Neural cell (in vitro differentiated cells): Measurements from ENCODE around the gene IAH1. TPM values are rescaled to one million over a fixed set of nuclear protein-coding genes. Genes with fewer than 3 reads are reported as not detected.

Source experiments
- H2AFZ ChIP-seq: fragments of 200-600, 300-800 bp; sonication (generic), shearing (Covaris generic); 2 replicates; pipeline ENCODE4 v1.6.0; 2014; ENCODE audit warnings: low read depth, mild to moderate bottlenecking, antibody characterized with exemption, low read length, moderate library complexity
- H3F3A ChIP-seq: fragments of 200-600 bp; shearing (Covaris generic); 2 replicates; pipeline ENCODE4 v1.6.1; 2016; ENCODE audit warnings: mild to moderate bottlenecking, moderate library complexity, mixed read lengths, antibody characterized with exemption, low read length; ENCODE audit not compliant: insufficient read depth, poor library complexity, severe bottlenecking
- H3K27ac ChIP-seq: fragments of 200-600, 300-800 bp; sonication (generic), shearing (Covaris generic); 2 replicates; pipeline ENCODE4 v1.5.1; 2014; ENCODE audit warnings: mild to moderate bottlenecking, low read length, moderate library complexity
- H3K27me3 ChIP-seq: fragments of 300-800, 200-600 bp; sonication (generic), shearing (Covaris generic); 2 replicates; pipeline ENCODE4 v1.6.0; 2014; ENCODE audit warnings: mild to moderate bottlenecking, low read depth, low read length, moderate library complexity; ENCODE audit not compliant: insufficient read depth
- H3K36me3 ChIP-seq: fragments of 300-800, 200-600 bp; sonication (generic), shearing (Covaris generic); 2 replicates; pipeline ENCODE4 v1.5.1; 2014; ENCODE audit warnings: mild to moderate bottlenecking, antibody characterized with exemption, low read length, moderate library complexity; ENCODE audit not compliant: insufficient read depth
- H3K4me2 ChIP-seq: fragments of 300-800, 200-600 bp; sonication (generic), shearing (Covaris generic); 2 replicates; pipeline ENCODE4 v1.6.0; 2014; ENCODE audit warnings: mild to moderate bottlenecking, low read length
- H3K4me3 ChIP-seq: fragments of 300-800, 200-600 bp; sonication (generic), shearing (Covaris generic); 2 replicates; pipeline ENCODE4 v1.5.1; 2014; ENCODE audit warnings: mild to moderate bottlenecking, low read length, moderate library complexity
- H3K79me2 ChIP-seq: fragments of 200-600 bp; shearing (Covaris generic); replicated peaks from 2 replicates; pipeline ENCODE4 v1.6.0; 2014; ENCODE audit warnings: mild to moderate bottlenecking, low read length, moderate library complexity; ENCODE audit not compliant: insufficient read depth
- H3K9ac ChIP-seq: fragments of 300-800, 200-600 bp; sonication (generic), shearing (Covaris generic); 2 replicates; pipeline ENCODE4 v1.6.1; 2016; ENCODE audit warnings: mild to moderate bottlenecking, low read length, mixed read lengths
- H3K9me2 ChIP-seq: fragments of 200-600 bp; shearing (Covaris generic); 2 replicates; pipeline ENCODE4 v1.6.1; 2016; ENCODE audit warnings: mild to moderate bottlenecking, low read length, mixed read lengths; ENCODE audit not compliant: insufficient read depth
- H3K9me3 ChIP-seq: fragments of 200-600, 300-800 bp; sonication (generic), shearing (Covaris generic); 2 replicates; pipeline ENCODE4 v1.6.1; 2016; ENCODE audit warnings: mild to moderate bottlenecking, mixed run types, low read length, moderate library complexity, mixed read lengths
- H4K20me1 ChIP-seq: fragments of 200-600 bp; shearing (Covaris generic); 2 replicates; pipeline ENCODE4 v1.6.1; 2016; ENCODE audit warnings: mild to moderate bottlenecking, mixed run types; ENCODE audit not compliant: insufficient read depth
- CTCF ChIP-seq: fragments of 450-650 bp; IDR thresholded peaks from 2 replicates; pipeline ENCODE4 v1.5.1; 2014; ENCODE audit warnings: antibody characterized with exemption, mild to moderate bottlenecking, moderate library complexity; ENCODE audit not compliant: poor library complexity, severe bottlenecking
- EP300 ChIP-seq: fragments of 450-650 bp; conservative IDR thresholded peaks from 2 replicates; pipeline ENCODE4 v1.6.1; 2014; ENCODE audit warnings: antibody characterized with exemption, mild to moderate bottlenecking, moderate library complexity; ENCODE audit not compliant: poor library complexity, severe bottlenecking
- EZH2 ChIP-seq: fragments of 200-600, 300-800 bp; shearing (Covaris generic), sonication (generic); IDR thresholded peaks from 2 replicates; pipeline ENCODE4 v1.6.1; 2014; ENCODE audit warnings: antibody characterized with exemption, low read length, borderline replicate concordance, mild to moderate bottlenecking; ENCODE audit not compliant: insufficient read depth, poor library complexity, severe bottlenecking
- MXI1 ChIP-seq: fragments of 450-650 bp; conservative IDR thresholded peaks from 2 replicates; pipeline ENCODE4 v1.6.1; 2014; ENCODE audit warnings: antibody characterized with exemption, mild to moderate bottlenecking; ENCODE audit not compliant: poor library complexity, severe bottlenecking
- POLR2AphosphoS5 ChIP-seq: IDR thresholded peaks from 2 replicates; pipeline ENCODE4 v1.6.1; 2012
- RAD21 ChIP-seq: fragments of 450-650 bp; conservative IDR thresholded peaks from 2 replicates; pipeline ENCODE4 v1.6.1; 2014; ENCODE audit warnings: antibody characterized with exemption, mild to moderate bottlenecking, moderate library complexity
- SMC3 ChIP-seq: fragments of 450-650 bp; conservative IDR thresholded peaks from 2 replicates; pipeline ENCODE4 v1.6.1; 2014; ENCODE audit warnings: antibody characterized with exemption, mild to moderate bottlenecking, moderate library complexity; ENCODE audit not compliant: poor library complexity
- TAF1 ChIP-seq: IDR thresholded peaks from 2 replicates; pipeline ENCODE4 v1.6.1; 2012; ENCODE audit warnings: low read depth
- polyA plus RNA-seq: library from polyadenylated mRNA; depleted of rRNA; stranded (reverse); fragments of >200 nt; gene quantifications from 2 replicates; pipeline ENCODE4 v1.2.3, GENCODE V29; 2014
- TF ChIP-seq, protein P1 (sequence below): IDR thresholded peaks from 2 replicates; pipeline ENCODE4 v1.6.1; 2012; ENCODE audit warnings: borderline replicate concordance

The IAH1 gene
- polyA plus RNA-seq, 1 donor from 2014 or later = 33.0 TPM

GRCh38 chr2:9441556-9441955 lies 32.8 kb upstream of the IAH1 start:
- no peaks in the 10 kb centered on the region for H4K20me1 ChIP-seq
- H3K9me2 ChIP-seq = no peaks in the 10 kb centered on the region
- H3K9ac ChIP-seq = no peak overlapping the region
- no peak overlapping the region for H3K4me3 ChIP-seq
- H2AFZ ChIP-seq = no peak overlapping the region
- TF ChIP-seq RAD21 (no peak), POLR2AphosphoS5 (no peak), EP300 (no peak), EZH2 (no peak), SMC3 (no peak), CTCF (no peak), TAF1 (no peak), MXI1 (no peak)
- TF ChIP-seq, protein P1, sequence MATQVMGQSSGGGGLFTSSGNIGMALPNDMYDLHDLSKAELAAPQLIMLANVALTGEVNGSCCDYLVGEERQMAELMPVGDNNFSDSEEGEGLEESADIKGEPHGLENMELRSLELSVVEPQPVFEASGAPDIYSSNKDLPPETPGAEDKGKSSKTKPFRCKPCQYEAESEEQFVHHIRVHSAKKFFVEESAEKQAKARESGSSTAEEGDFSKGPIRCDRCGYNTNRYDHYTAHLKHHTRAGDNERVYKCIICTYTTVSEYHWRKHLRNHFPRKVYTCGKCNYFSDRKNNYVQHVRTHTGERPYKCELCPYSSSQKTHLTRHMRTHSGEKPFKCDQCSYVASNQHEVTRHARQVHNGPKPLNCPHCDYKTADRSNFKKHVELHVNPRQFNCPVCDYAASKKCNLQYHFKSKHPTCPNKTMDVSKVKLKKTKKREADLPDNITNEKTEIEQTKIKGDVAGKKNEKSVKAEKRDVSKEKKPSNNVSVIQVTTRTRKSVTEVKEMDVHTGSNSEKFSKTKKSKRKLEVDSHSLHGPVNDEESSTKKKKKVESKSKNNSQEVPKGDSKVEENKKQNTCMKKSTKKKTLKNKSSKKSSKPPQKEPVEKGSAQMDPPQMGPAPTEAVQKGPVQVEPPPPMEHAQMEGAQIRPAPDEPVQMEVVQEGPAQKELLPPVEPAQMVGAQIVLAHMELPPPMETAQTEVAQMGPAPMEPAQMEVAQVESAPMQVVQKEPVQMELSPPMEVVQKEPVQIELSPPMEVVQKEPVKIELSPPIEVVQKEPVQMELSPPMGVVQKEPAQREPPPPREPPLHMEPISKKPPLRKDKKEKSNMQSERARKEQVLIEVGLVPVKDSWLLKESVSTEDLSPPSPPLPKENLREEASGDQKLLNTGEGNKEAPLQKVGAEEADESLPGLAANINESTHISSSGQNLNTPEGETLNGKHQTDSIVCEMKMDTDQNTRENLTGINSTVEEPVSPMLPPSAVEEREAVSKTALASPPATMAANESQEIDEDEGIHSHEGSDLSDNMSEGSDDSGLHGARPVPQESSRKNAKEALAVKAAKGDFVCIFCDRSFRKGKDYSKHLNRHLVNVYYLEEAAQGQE = no peak
- H3K27ac ChIP-seq = no peak overlapping the region
- H3K4me2 ChIP-seq = no peak overlapping the region
- H3K79me2 ChIP-seq = no peaks in the 10 kb centered on the region
- peaks cover 12% of the 10 kb centered on the region for H3K36me3 ChIP-seq
- H3K9me3 ChIP-seq = no peaks in the 10 kb centered on the region
- H3K27me3 ChIP-seq = no peaks in the 10 kb centered on the region
- no peaks in the 10 kb centered on the region for H3F3A ChIP-seq

GRCh38 chr2:9443526-9443925 lies 30.8 kb upstream of the IAH1 start:
- no peak for TF ChIP-seq POLR2AphosphoS5
- TF ChIP-seq TAF1 = no peak
- no peak for TF ChIP-seq CTCF
- TF ChIP-seq MXI1 = no peak
- TF ChIP-seq, protein P1 = no peak
- no peak for TF ChIP-seq RAD21
- no peak for TF ChIP-seq EP300
- no peak for TF ChIP-seq EZH2
- no peak for TF ChIP-seq SMC3
- Histone ChIP-seq H3F3A (no peaks in the 10 kb centered on the region), H3K9ac (no peak overlapping the region), H3K9me3 (no peaks in the 10 kb centered on the region), H4K20me1 (no peaks in the 10 kb centered on the region), H3K4me3 (no peak overlapping the region), H3K9me2 (no peaks in the 10 kb centered on the region), H3K4me2 (no peak overlapping the region), H3K79me2 (no peaks in the 10 kb centered on the region), H2AFZ (no peak overlapping the region), H3K36me3 (no peaks in the 10 kb centered on the region), H3K27me3 (no peaks in the 10 kb centered on the region), H3K27ac (no peak overlapping the region)
